ENCODE measurements around the gene CCDC74A. TPM values are rescaled to one million over a fixed set of nuclear protein-coding genes. Genes with fewer than 3 reads are reported as not detected.
"Not testable (repeated sequence)": the region's sequence is repeated elsewhere in the genome, so short reads cannot be mapped to it uniquely, and the experiment has no call there.

Gene CCDC74A
- total and polyA plus RNA-seq, 5 donors = 1.0 to 2.2 (median 1.3) TPM

GRCh38 chr2:131517856-131518255 is 9.8 kb upstream of the CCDC74A start:
- H3K9me3 ChIP-seq (ENCODE audit: control insufficient read depth, low read length); H3K27ac ChIP-seq (ENCODE audit: low read length); H3K4me3 ChIP-seq (ENCODE audit: low read length); ATAC-seq; H3K4me1 ChIP-seq (ENCODE audit: control insufficient read depth, insufficient read depth, low read length); DNase-seq; H3K27me3 ChIP-seq (ENCODE audit: control insufficient read depth, insufficient read depth): not testable (repeated sequence)
- intact Hi-C loops (cut with DNase I) = loop anchor here in 1 of 4 donors (5.0 kb wide), 1 partner anchor 106 kb away; no protein-coding TSS in a partner anchor
- 88% methylated on average over 16 of the region's 16 CpGs for WGBS

GRCh38 chr2:131518531-131518930 is 9.2 kb upstream of the CCDC74A start:
- intact Hi-C loops (cut with DNase I) = loop anchor here in 1 of 4 donors (5.0 kb wide), 1 partner anchor 106 kb away; no protein-coding TSS in a partner anchor
- not testable (repeated sequence) for H3K4me1 ChIP-seq (ENCODE audit: control insufficient read depth, insufficient read depth, low read length); ATAC-seq; DNase-seq; H3K4me3 ChIP-seq (ENCODE audit: low read length); H3K27me3 ChIP-seq (ENCODE audit: control insufficient read depth, insufficient read depth); H3K27ac ChIP-seq (ENCODE audit: low read length); H3K9me3 ChIP-seq (ENCODE audit: control insufficient read depth, low read length)
- 90% methylated on average over 10 of the region's 11 CpGs for WGBS

GRCh38 chr2:131519466-131519865 is 8.2 kb upstream of the CCDC74A start:
- Histone ChIP-seq H3K4me3 (ENCODE audit: low read length) (no peak overlapping the region), H3K9me3 (ENCODE audit: control insufficient read depth, low read length) (no peaks in the 10 kb centered on the region), H3K27ac (ENCODE audit: low read length) (no peak overlapping the region), H3K4me1 (ENCODE audit: control insufficient read depth, insufficient read depth, low read length) (no peaks in the 10 kb centered on the region), H3K27me3 (ENCODE audit: control insufficient read depth, insufficient read depth) (no peaks in the 10 kb centered on the region)
- ATAC-seq (no peak), DNase-seq (no peak)
- WGBS = 95% methylated on average over 15 of the region's 15 CpGs
- intact Hi-C loops (cut with DNase I) = loop anchor here in 1 of 4 donors (5.0 kb wide), 1 partner anchor 107 kb away; no protein-coding TSS in a partner anchor

- not testable (repeated sequence) for H3K27me3 ChIP-seq (ENCODE audit: control insufficient read depth, insufficient read depth); H3K4me1 ChIP-seq (ENCODE audit: control insufficient read depth, insufficient read depth, low read length); H3K27ac ChIP-seq (ENCODE audit: low read length); H3K9me3 ChIP-seq (ENCODE audit: control insufficient read depth, low read length); DNase-seq; H3K4me3 ChIP-seq (ENCODE audit: low read length); ATAC-seq
- intact Hi-C loops (cut with DNase I) = loop anchor here in 1 of 4 donors (5.0 kb wide), 1 partner anchor 108 kb away; no protein-coding TSS in a partner anchor
- WGBS = 90% methylated on average over 22 of the region's 24 CpGs
Observed at GRCh38 chr2:131519871-131520470, 7.7 kb upstream of the CCDC74A start.

- H3K27me3 ChIP-seq (ENCODE audit: control insufficient read depth, insufficient read depth) = no peaks in the 10 kb centered on the region
- no peak overlapping the region for H3K27ac ChIP-seq (ENCODE audit: low read length)
- H3K9me3 ChIP-seq (ENCODE audit: control insufficient read depth, low read length) = no peaks in the 10 kb centered on the region
- no peak for DNase-seq
- 93% methylated on average over 10 of the region's 10 CpGs for WGBS
- H3K4me3 ChIP-seq (ENCODE audit: low read length) = no peak overlapping the region
- no peaks in the 10 kb centered on the region for H3K4me1 ChIP-seq (ENCODE audit: control insufficient read depth, insufficient read depth, low read length)
- intact Hi-C loops (cut with DNase I) = no loop called here
- no peak for ATAC-seq
Observed at GRCh38 chr2:131520526-131520925, 7.2 kb upstream of the CCDC74A start.

GRCh38 chr2:131521524-131521923 is 6.2 kb upstream of the CCDC74A start:
- 84% methylated on average over 6 of the region's 6 CpGs for WGBS
- H3K4me3 ChIP-seq (ENCODE audit: low read length); H3K4me1 ChIP-seq (ENCODE audit: control insufficient read depth, insufficient read depth, low read length); ATAC-seq; H3K27me3 ChIP-seq (ENCODE audit: control insufficient read depth, insufficient read depth); intact Hi-C loops (cut with DNase I); H3K9me3 ChIP-seq (ENCODE audit: control insufficient read depth, low read length); H3K27ac ChIP-seq (ENCODE audit: low read length): not testable (repeated sequence)
- peak in 1 of 3 donors; percentile 17 for DNase-seq

- WGBS = 75% methylated on average over 20 of the region's 20 CpGs
- H3K27me3 ChIP-seq (ENCODE audit: control insufficient read depth, insufficient read depth) = no peaks in the 10 kb centered on the region
- H3K9me3 ChIP-seq (ENCODE audit: control insufficient read depth, low read length) = no peaks in the 10 kb centered on the region
- ATAC-seq (peak; percentile 48 to 59), DNase-seq (peak in 2 of 3 donors; percentile 28 to 64)
- no peak overlapping the region for H3K4me3 ChIP-seq (ENCODE audit: low read length)
- no peak overlapping the region for H3K27ac ChIP-seq (ENCODE audit: low read length)
- intact Hi-C loops (cut with DNase I) = no loop called here
- H3K4me1 ChIP-seq (ENCODE audit: control insufficient read depth, insufficient read depth, low read length) = no peaks in the 10 kb centered on the region
Observed at GRCh38 chr2:131521961-131522781, 5.5 kb upstream of the CCDC74A start.

- H3K9me3 ChIP-seq (ENCODE audit: control insufficient read depth, low read length); H3K27me3 ChIP-seq (ENCODE audit: control insufficient read depth, insufficient read depth); ATAC-seq; DNase-seq; H3K27ac ChIP-seq (ENCODE audit: low read length); H3K4me3 ChIP-seq (ENCODE audit: low read length); intact Hi-C loops (cut with DNase I); H3K4me1 ChIP-seq (ENCODE audit: control insufficient read depth, insufficient read depth, low read length): not testable (repeated sequence)
- 92% methylated on average over 2 of the region's 2 CpGs for WGBS
Observed at GRCh38 chr2:131525256-131525655, 2.4 kb upstream of the CCDC74A start.

GRCh38 chr2:131528981-131529863 is 1.5 kb downstream of the CCDC74A start:
- H3K27me3 ChIP-seq (ENCODE audit: control insufficient read depth, insufficient read depth); DNase-seq; H3K27ac ChIP-seq (ENCODE audit: low read length); intact Hi-C loops (cut with DNase I); H3K4me3 ChIP-seq (ENCODE audit: low read length); H3K9me3 ChIP-seq (ENCODE audit: control insufficient read depth, low read length); H3K4me1 ChIP-seq (ENCODE audit: control insufficient read depth, insufficient read depth, low read length): not testable (repeated sequence)
- peak in 1 of 2 donors; percentile 11 for ATAC-seq
- 73% methylated on average over 24 of the region's 26 CpGs for WGBS

- ATAC-seq; H3K9me3 ChIP-seq (ENCODE audit: control insufficient read depth, low read length); intact Hi-C loops (cut with DNase I); H3K4me3 ChIP-seq (ENCODE audit: low read length); DNase-seq; H3K4me1 ChIP-seq (ENCODE audit: control insufficient read depth, insufficient read depth, low read length); H3K27me3 ChIP-seq (ENCODE audit: control insufficient read depth, insufficient read depth); H3K27ac ChIP-seq (ENCODE audit: low read length): not testable (repeated sequence)
- WGBS = 89% methylated on average over 5 of the region's 5 CpGs
Observed at GRCh38 chr2:131529864-131530445, 2.3 kb downstream of the CCDC74A start.
